Measurements from ENCODE around the gene PKP4.

- no peak for TF ChIP-seq EZH2 (IDR thresholded peaks at IDR 0.05; ENCODE audit: borderline replicate concordance, low read length)
- no peak for TF ChIP-seq CTCF (conservative IDR thresholded peaks at IDR 0.05 in 1 of 2, IDR thresholded peaks at IDR 0.05 in 1 of 2; ENCODE audit: extremely low read depth in 1 of 2, insufficient read depth in 1 of 2, low read depth in 1 of 2, low read length in 2 of 2)
These were observed 205.7 kb downstream of the PKP4 start for GRCh38 chr2:158662421-158662820.
